SK-N-SH (cell line): Measurements from ENCODE around the gene KLK11.

ENCODE experiments used
- EP300 ChIP-seq, 2 experiments: IDR thresholded peaks; 2 replicates each; pipeline versions ENCODE4 v1.4.0 to v1.6.1; 2012; ENCODE audit warnings: borderline replicate concordance in 1 of 2, low read depth in 1 of 2, low read length in 1 of 2
- EZH2phosphoT487 ChIP-seq: fragments of 200-600 bp; sonication (generic); IDR thresholded peaks from 2 replicates; pipeline ENCODE4 v1.6.1; 2017; ENCODE audit warnings: low read depth, mixed run types, mild to moderate bottlenecking, antibody characterized with exemption, moderate library complexity, borderline replicate concordance
- GATA2 ChIP-seq: sonication (generic); formaldehyde crosslinking; IDR thresholded peaks from 2 replicates; pipeline ENCODE4 v1.5.0; 2020; ENCODE audit warnings: mild to moderate bottlenecking, missing genetic modification reagents
- RAD21 ChIP-seq: IDR thresholded peaks from 2 replicates; pipeline ENCODE4 v1.6.1; 2012; ENCODE audit warnings: mild to moderate bottlenecking, low read length
- RXRA ChIP-seq: IDR thresholded peaks from 2 replicates; pipeline ENCODE4 v1.4.0; 2012; ENCODE audit warnings: low read depth, mild to moderate bottlenecking, borderline replicate concordance
- SMC3 ChIP-seq: IDR thresholded peaks from 2 replicates; pipeline ENCODE4 v1.6.1; 2012; ENCODE audit warnings: low read depth, low read length, improper control_type of control experiment
- TAF1 ChIP-seq: IDR thresholded peaks from 2 replicates; pipeline ENCODE4 v1.6.1; 2012; ENCODE audit warnings: low read depth, mild to moderate bottlenecking, low read length, moderate library complexity, borderline replicate concordance
- TCF12 ChIP-seq: IDR thresholded peaks from 2 replicates; pipeline ENCODE4 v1.4.0; 2012
- TEAD4 ChIP-seq: IDR thresholded peaks from 2 replicates; pipeline ENCODE4 v1.4.0; 2012; ENCODE audit warnings: mild to moderate bottlenecking, borderline replicate concordance; ENCODE audit not compliant: insufficient read depth
- TF ChIP-seq, protein P1 (sequence below): fragments of 200-600 bp; sonication (generic); IDR thresholded peaks from 2 replicates; pipeline ENCODE4 v1.6.1; 2017; ENCODE audit warnings: antibody characterized with exemption, mild to moderate bottlenecking, moderate library complexity
- TF ChIP-seq, protein P2 (sequence below): IDR thresholded peaks from 2 replicates; pipeline ENCODE4 v1.6.1; 2012; ENCODE audit warnings: mild to moderate bottlenecking, low read depth, low read length, moderate library complexity

GRCh38 chr19:51015691-51016267, 10.6 kb downstream of the KLK11 start:
- TF ChIP-seq EP300 (IDR thresholded peaks at IDR 0.05; ENCODE audit: borderline replicate concordance in 1 of 2, low read depth in 1 of 2, low read length in 1 of 2) (no peak), RXRA (no peak), TAF1 (no peak), SMC3 (no peak), GATA2 (CRISPR knock-in tag) (no peak), TCF12 (no peak), RAD21 (no peak), TEAD4 (no peak), EZH2phosphoT487 (no peak)
- TF ChIP-seq, protein P1, sequence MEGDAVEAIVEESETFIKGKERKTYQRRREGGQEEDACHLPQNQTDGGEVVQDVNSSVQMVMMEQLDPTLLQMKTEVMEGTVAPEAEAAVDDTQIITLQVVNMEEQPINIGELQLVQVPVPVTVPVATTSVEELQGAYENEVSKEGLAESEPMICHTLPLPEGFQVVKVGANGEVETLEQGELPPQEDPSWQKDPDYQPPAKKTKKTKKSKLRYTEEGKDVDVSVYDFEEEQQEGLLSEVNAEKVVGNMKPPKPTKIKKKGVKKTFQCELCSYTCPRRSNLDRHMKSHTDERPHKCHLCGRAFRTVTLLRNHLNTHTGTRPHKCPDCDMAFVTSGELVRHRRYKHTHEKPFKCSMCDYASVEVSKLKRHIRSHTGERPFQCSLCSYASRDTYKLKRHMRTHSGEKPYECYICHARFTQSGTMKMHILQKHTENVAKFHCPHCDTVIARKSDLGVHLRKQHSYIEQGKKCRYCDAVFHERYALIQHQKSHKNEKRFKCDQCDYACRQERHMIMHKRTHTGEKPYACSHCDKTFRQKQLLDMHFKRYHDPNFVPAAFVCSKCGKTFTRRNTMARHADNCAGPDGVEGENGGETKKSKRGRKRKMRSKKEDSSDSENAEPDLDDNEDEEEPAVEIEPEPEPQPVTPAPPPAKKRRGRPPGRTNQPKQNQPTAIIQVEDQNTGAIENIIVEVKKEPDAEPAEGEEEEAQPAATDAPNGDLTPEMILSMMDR, result no peak
- TF ChIP-seq, protein P2, sequence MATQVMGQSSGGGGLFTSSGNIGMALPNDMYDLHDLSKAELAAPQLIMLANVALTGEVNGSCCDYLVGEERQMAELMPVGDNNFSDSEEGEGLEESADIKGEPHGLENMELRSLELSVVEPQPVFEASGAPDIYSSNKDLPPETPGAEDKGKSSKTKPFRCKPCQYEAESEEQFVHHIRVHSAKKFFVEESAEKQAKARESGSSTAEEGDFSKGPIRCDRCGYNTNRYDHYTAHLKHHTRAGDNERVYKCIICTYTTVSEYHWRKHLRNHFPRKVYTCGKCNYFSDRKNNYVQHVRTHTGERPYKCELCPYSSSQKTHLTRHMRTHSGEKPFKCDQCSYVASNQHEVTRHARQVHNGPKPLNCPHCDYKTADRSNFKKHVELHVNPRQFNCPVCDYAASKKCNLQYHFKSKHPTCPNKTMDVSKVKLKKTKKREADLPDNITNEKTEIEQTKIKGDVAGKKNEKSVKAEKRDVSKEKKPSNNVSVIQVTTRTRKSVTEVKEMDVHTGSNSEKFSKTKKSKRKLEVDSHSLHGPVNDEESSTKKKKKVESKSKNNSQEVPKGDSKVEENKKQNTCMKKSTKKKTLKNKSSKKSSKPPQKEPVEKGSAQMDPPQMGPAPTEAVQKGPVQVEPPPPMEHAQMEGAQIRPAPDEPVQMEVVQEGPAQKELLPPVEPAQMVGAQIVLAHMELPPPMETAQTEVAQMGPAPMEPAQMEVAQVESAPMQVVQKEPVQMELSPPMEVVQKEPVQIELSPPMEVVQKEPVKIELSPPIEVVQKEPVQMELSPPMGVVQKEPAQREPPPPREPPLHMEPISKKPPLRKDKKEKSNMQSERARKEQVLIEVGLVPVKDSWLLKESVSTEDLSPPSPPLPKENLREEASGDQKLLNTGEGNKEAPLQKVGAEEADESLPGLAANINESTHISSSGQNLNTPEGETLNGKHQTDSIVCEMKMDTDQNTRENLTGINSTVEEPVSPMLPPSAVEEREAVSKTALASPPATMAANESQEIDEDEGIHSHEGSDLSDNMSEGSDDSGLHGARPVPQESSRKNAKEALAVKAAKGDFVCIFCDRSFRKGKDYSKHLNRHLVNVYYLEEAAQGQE, result no peak
